Measurements from ENCODE around the gene DMTF1.

Gene DMTF1

DNA sequence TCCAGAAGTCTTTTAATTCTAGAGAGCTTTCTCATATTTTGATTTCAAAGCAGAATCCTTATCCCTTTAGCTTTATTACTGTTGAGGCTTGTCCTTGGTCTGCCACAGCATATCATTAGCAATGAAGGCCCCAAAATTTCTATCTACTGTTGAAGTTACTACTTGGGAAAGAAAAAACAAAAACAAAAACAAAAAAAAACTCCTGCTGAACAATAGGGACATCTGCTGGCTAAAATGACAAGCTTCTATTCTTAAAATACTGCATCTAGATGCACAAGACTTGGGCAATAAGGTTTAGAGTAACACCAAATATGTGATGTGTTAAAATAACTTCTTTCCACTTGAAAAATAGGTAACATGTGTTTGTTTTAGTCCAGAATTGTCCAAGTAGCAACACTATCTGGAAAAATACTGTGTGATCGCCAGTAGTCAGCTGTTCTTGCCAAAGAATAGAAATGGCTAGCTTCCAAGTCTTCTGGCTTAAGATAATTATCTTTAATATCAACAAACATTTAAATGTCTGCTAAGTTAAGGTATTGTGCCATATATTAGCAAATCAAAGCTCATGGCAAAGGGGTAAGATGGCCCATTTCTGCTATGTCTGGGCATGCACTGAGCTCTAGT lies 3.8 kb upstream of the DMTF1 start:
- no peak for DNase-seq

DNA sequence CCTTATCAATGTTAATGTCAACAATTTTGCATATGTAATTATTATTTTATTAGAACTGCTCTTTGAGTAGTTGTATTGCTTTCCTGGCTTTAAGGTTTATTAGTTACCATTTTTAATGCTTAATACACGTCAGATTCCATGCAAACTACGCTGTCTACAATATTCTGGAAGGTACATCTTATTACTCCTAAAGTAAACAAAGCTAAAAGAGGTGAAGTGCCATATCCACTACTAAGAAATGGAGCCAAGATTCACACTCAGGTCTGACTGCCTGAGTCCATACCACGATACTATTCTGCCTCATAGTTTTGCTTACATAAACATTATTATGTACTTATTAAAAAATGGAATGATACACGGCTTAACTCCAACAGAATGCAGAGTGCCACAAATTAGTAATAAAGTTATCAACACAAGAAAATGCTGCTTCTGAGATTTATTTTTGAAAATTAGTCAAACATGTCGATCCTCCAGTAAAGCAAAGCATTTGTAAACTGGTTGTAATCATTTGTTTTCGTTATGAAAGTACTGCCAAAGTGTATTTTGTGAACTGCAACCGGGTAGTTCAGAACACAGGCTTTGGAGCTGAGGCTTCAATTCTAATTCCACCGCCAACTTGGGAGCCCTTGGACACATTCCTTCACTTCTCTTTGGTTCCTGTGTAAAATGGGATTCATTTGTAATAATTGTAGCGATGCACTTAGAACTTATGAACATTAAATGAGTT lies 1.1 kb upstream of the DMTF1 start:
- no peak for DNase-seq

DNA sequence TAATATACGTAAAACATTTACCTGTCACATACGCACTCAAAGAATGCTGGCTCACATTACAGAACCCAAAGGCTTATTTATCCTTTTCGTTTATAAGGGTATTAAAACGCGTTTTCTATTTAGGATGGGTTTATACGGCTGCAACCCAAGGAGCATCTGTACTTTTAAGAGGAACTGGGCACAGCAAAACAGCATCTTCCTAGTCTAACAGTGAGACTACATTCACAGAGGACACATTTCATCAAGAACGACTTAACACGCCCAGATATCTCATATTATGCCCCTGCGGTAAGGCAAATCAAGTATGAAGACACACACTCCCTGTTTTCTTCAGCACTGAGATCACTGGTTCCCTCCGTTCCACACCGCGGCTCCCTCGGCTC lies 533 bp upstream of the DMTF1 start:
- no peak for DNase-seq

DNA sequence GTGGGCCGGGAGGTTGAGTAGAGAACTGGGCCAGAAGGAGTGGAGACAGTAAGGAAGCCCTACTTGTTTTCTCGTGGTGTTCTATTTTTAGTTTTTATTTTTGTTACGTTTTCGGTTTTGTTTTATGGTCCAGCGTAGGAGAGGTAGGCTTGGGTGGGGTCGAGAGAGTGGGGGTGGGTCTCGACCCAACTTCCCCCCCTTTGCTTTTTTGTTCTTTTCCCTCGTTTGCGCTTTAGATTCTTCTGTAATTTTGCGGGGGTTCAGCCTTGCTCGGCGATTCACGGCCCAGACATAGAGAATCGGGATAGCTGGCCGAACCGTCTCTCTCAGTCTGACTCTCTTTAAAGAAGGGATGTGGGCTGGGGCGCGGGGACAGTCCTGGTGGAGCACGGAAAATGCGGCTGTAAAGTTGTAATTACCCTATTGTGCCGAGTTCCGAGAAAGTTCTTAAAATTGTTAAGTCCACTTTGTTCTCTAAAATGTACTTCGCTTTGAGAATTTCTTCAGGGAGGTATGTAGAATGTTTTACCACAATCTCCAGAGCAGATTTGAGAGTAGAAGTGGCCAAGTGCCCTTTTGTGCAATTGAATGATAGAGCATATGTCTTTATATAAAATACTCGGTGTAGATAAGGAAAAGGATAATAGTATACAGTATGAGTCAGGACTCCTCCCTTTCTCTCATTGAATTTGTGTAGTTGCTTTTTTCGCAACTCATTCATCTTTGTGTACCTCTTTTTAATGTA lies 816 bp downstream of the DMTF1 start:
- no peak for DNase-seq

DNA sequence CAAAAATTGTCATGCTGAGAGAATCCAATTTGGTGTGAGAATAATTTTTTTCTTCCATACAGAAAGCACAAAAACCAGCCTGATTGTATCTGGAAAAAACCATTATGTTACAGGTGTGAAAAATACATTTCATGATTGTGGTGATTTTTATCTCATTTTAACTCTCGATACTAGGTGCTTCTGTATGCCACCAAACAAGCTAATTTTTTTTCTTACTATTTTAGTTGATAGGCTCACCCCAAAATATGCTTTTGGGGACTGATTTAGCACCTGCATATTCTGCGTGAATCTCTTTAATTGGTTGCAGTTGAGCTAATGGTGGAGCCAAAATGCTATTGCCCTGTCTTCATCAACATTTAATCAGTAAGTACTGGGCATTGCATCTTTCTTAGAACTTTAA lies 1.9 kb downstream of the DMTF1 start:
- no peak for DNase-seq

DNA sequence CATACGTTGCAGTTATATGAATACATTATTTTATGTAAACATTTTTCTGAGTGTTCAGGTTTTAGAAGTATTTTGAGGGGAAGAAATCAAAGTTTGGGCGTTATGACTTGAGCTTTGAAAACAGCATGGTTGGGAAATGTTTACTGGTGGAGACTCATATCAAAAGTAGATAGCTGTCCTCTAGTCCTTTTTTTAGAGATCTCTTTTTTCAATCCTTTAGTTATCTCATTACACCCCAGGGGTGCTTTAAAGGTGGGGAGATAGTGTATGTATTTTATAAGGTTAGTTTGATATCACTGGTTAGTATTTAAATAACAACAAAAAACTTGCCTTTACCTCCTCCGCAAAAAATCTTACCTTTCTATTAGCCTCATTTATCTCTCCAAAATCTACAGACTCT lies 2.3 kb downstream of the DMTF1 start:
- DNase-seq = no peak

DNA sequence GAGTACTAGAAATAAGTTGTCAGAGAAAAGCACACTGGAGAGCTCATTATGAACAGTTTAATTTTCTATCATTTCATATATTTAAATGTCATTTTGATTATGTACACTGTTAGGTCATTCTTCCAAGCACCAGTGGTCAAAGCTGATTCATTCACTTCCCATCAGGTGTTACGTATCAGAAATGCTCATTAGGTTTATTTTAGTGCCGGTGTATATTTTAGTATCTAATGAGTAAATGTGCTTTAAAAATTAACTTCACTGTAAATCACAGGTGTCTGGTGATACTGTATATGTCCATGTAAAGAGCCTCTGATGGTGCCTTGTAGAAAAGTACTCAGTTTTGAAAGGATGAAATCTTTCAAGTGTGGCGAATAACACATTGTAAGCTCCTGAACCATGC lies 3.5 kb downstream of the DMTF1 start:
- DNase-seq = no peak

DNA sequence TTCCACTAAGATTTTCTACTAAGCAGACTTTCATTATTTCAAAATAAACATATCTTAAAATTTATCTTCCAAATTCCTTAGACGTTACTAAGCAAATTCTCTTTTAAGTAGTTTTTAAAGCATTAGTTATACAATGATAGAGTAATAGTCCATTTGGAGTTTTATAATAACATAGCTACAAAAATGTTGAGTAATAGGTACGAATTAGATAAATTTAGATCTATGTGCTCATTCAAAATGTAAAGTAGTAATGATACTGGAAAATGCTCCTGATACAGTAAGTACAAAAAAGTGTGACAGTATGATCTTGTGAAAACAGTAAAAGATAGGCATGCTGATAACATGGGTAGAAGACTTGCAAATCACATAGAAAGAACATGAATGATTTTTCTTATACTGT lies 4.5 kb downstream of the DMTF1 start:
- no peak for DNase-seq

DNA sequence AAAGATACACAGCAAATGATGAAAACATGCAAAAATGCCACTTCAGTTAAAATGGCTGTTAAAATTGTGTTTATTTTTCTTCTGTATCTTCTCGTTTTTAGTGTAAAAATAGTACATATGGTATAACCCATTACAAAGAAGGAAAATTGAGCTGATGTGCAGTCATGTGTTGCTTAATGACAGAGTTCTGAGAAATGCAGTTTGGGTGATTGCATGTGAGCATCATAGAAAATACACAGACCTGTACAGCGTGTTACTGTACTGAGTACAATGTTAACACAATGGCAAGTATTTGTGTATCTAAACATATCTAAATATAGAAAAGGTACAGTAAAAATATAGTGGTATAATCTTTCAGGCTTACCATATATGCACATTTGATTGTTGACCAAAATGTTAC lies 7.3 kb downstream of the DMTF1 start:
- no peak for DNase-seq

DNA sequence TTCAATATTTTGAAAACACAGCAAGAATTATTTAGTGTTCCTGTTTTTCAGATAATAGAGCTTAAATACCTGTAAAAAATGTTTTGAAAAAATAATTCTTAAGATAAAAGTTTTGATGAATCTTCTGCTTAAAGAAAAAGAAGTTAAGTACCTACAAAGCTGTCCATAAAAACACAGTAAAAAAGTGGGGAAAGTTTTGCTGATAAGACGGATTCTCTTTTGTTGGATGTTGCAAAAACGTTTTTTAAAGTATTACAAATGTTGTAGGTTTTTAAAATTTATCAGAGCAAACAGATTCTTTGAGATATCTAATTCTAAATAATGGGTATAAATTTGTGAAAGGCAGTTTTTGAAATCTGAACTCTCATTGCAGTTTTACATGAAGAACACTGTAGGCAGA lies 12.2 kb downstream of the DMTF1 start:
- no peak for DNase-seq

DNA sequence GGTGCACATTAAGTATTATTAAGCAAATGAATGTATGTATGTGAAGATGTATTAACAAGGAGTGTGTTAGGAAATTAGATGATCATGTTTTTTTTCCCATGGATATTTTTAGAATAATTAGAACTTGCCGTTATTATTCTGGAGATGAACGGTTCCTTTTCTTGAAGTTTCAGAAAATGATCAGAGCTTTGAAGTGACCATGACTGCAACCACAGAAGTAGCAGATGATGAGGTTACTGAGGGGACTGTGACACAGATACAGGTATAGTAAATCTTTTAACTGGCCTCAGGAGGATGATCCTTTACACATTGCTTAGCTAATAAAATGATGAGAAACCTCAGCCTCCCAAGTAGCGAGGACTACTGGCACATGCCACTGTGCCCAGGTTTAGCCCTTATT lies 18.6 kb downstream of the DMTF1 start:
- no peak for DNase-seq

DNA sequence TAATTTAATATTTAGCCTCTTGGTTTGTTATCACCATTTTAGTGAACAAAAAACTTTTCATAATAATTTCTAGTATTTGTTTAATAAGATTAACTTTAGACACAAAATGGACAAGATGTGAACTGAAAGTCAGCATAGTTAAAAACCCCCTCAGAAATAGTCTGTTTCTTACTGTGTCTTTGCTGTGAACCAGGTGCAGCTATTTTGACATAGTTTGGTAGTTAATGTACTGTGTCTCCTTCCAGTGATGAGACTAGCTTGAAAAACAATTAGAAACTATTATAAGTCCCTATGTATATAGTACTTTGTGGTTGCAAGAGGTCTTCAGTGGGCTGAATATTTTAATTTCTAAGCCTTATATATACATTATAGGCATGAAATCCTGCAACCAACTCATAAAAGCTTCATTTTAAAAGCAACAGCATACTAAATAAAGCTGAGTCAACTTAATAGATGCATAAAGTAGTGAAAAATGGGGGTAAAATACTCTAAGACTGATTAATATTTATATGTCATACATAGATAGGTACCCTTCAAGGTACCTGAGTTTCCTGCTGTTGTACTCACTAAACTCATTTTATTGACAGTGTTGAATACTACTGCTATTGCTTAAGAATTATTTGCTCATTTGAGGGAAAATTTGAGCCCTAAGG lies 19.2 kb downstream of the DMTF1 start:
- no peak for DNase-seq

DNA sequence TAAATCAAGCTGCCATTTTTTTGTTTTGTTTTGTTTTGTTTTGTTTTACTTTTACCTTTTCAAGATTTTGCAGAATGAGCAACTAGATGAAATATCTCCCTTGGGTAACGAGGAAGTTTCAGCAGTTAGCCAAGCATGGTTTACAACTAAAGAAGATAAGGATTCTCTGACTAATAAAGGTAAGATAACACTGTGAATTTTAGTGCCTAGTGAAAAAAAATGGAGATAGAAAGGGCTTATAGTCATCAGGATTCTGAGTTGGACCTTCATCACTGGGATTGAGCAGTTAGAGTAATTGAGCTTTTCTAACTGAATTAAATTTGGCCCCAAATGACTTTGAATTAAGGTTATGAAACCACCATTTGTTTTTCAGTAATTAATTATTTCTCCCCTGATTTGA lies 21.2 kb downstream of the DMTF1 start:
- no peak for DNase-seq

DNA sequence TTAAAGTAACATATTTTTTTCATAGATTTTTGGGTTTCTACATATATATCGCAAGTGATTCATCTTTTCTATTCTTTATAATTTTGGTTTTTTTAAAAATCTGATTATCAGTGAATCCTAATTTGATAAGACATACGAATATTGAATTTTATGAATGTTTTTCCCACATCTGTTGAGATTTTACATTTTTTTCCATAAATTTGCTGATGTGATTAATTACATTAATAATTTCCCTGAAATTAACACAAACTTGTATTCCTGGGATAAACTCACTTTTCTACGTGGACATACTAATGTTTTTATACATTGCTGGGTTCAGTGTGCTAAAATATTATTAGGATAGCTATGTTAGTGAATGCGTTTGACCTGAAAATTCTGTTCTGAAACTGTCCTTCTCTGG lies 26.1 kb downstream of the DMTF1 start:
- no peak for DNase-seq

DNA sequence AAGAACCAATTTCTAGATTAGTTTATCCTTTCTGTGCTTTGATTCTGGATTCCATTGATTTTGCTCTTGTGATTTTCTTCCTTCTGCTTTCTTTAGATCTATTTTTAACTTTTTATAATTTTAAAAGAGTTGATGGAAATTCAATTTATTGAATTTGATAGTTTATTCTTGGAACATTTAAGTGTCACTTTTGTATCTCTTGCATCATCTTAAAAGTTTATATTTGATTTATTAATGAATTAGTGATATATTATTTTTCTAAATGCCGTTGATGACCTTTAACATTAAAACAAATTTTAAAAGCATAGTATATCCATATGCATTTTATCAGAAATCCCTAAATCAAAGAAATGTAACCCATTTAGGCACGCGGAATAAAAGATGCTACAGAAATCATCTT lies 26.9 kb downstream of the DMTF1 start:
- DNase-seq = no peak

DNA sequence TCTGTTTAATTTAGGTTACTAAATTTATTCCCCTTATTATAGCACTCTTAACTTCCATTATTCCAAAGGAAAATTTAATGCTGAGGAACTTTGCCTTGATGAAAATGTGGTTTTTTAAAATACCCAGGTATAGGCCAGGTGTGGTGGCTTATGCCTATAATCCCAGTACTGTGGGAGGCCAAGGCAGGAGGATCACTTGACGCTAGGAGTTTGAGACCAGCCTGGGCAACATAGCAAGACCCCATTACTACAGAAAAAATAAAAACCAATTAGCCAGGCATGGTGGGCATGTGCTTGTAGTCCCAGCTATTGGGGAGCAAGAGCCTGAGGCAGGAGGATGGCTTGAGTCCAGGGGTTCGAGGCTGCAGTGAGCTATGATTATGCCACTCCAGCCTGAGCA lies 34.9 kb downstream of the DMTF1 start:
- no peak for DNase-seq

DNA sequence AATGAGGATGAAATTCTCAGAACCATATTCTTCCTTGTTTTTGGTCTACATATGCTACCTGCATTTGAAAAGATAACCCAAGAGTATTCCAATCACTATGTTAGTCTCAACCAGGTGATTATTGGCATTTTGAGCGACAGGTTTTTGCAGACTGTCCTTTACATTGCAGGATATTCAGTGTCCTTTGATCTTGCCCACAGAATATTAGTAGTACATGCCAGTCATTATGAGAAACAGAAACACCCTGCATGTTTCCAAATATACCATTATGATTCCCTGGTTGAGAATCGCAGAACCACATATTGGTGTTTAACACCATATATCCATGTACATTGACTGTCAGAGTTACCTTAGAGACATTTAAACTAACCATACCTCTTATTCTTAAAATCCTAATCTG lies 36.7 kb downstream of the DMTF1 start:
- DNase-seq = no peak

DNA sequence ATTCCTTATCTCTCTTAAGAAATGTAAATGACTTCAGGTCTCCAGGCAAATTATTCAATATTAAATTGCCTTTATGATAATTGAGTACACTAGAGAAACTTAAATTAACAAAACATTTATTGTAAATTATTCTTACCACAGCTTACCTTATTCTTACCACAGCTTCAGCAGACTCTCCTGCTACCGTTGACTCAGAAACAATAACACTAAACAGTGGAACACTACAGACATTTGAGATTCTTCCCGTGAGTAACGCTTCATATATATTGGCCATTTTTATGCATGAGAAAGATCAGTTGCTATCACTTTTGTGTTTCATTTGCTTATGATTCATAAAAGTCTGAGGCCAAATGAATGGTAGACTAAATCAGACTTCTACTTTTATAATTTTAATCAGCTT lies 38.5 kb downstream of the DMTF1 start:
- DNase-seq = no peak

DNA sequence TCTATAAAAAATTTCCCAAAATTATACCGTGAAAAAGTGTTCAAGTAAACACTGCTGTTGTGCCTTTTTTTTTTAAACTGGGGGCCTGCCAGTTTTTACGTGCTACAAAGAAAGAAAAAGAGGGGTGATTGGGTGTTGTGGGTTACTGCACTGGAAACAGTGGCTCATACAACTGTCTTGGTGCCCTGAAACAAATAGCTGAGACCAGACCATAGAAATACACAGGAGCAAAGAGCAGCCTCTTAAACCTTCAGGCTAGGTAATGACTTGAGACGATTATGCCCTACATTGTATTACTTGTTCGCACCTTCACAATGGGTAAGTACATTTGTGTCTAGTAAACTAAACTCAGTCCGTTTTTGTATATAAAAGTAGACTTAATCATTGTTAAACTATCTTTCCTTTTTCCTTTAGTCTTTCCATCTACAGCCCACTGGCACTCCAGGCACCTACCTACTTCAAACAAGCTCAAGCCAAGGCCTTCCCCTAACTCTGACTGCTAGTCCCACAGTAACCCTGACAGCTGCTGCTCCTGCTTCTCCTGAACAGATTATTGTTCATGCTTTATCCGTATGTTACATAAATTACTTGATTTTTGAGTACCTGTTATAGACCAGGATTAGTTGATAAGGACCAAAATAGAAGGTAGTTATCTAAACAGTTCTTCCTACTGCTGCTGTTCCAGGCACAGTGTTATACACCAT lies 40.7 kb downstream of the DMTF1 start:
- DNase-seq = peak; percentile 4

DNA sequence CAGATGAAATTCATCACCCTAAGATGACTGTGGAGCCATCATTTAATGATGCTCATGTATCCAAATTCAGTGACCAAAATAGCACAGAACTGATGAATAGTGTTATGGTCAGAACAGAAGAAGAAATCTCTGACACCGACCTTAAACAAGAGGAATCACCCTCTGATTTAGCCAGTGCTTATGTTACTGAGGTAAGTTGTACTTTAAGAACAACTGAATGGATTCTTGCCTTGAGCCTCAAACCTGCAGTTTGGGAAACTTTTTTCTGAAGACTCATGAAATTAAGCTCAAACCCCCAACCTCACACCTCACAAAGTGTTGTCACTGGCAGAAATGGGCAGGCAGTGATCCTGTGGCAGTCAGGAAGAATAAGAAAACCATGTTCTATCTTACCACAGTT lies 41.7 kb downstream of the DMTF1 start:
- no peak for DNase-seq

DNA sequence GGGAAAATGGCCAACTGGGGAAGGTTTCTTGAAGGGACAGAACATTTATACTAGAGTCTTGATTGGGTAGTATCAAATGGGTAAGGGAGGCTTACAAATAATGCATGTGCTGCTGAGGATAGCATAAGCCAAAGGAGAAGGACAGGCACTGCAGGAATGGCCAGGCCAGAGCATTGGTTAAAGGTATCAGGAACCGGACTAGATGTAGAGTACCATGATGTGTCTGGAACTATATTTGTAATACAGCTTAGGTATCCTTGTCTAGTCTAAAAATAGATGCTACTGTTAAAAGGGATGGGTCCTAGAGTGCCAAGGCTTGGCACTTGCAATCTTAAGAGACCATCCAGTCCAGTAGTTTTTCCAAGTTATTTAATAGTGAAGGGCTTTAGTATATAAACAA lies 47.0 kb downstream of the DMTF1 start:
- no peak for DNase-seq

DNA sequence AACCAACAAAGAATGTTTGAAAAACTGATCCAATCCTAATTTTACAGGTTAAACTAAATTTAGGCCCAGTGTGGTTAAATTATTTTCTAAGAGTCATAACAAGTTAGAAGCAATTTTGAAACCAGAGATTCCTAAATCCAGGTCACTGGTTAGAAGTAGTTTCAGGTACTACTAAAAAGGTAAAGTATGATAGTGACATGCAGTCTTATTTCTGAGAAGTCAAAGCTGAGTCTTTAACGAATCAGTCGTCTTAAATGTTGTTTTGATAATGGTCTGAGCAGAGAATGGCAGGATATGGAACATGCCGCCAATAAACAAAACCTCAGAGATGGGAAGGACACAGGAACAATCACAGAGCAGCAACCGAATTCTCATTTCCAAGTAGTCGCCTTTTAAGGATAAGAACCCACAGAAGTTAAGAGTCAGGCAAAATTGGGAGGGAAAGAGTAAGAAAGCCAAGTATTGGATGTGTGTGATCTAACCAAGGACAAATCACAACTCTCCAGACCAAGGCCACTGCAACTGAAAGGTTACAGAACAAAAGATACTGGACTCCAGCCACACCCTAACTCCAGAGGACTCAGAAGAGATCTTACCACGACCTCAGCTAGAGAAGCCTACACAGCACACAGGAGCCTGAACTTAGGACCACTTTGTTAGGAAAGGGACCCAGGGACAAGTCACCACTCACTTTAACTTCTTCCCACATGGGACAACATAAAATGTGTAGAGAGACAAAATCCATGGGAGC lies 47.6 kb downstream of the DMTF1 start:
- DNase-seq = no peak

DNA sequence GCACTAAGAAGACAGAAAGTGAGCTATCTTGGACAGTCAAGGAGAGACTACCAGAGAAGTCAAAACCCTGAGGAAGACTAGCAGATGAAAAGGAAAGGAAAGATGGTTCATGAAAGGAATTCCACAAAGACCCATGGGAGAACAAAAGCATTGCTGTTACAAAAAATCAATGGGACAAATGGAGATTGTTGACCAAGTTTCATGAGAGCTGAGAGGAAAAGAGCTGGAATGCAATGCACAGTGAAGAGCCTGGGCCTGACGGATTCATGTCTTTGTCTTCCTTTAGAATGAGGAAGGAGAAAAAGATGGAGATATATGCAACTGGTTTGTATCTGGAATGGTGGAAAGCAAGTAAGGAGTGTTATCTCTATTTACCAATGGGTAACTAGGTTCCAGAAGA lies 50.0 kb downstream of the DMTF1 start:
- DNase-seq = no peak
